Esophagus squamous epithelium (tissue), 5 donors: ENCODE results near the gene MAML3. TPM values are rescaled to one million over a fixed set of nuclear protein-coding genes. Genes with fewer than 3 reads are reported as not detected.
A peak's percentile ranks its signal among the peaks of the same experiment; 100 is the strongest.

Experiments used
- DNase-seq: peaks from one replicate; lab custom pipeline; 2025; lab: John Stamatoyannopoulos, UW
- H3K27ac ChIP-seq, 4 donors: fragments of 200-600 bp; sonication (generic); one replicate each; pipeline ENCODE4 v1.5.1; 2016 to 2019; ENCODE audit warnings: mild to moderate bottlenecking in 1 of 4
- H3K27me3 ChIP-seq, 4 donors: fragments of 200-600 bp; sonication (generic); 1 replicate in 3 of 4; 2 replicates in 1 of 4; pipeline versions ENCODE4 v1.5.1 to v1.6.0; 2017 to 2021; ENCODE audit warnings: antibody characterized with exemption in 1 of 4
- H3K36me3 ChIP-seq, 3 donors: fragments of 200-600 bp; sonication (generic); one replicate each; pipeline ENCODE4 v1.5.1; 2016 to 2019
- H3K4me1 ChIP-seq, 3 donors: fragments of 200-600 bp; sonication (generic); one replicate each; pipeline ENCODE4 v1.5.1; 2017 to 2019
- H3K4me3 ChIP-seq, 4 donors: fragments of 200-600 bp; sonication (generic); 1 replicate in 3 of 4; 2 replicates in 1 of 4; pipeline ENCODE4 v1.5.1; 2016 to 2019; ENCODE audit warnings: mild to moderate bottlenecking in 2 of 4, moderate library complexity in 1 of 4
- H3K9me3 ChIP-seq, 3 donors: fragments of 200-600 bp; sonication (generic); one replicate each; pipeline ENCODE4 v1.5.1; 2016 to 2019
- CTCF ChIP-seq, 6 experiments: fragments of 450-650 bp in 4 of 6; fragments of 200-600 bp in 2 of 6; sonication (generic) in 2 of 6; IDR thresholded peaks; one replicate each; pipeline ENCODE4 v1.5.1; 2016 to 2019; ENCODE audit warnings: antibody characterized with exemption in 6 of 6, mild to moderate bottlenecking in 4 of 6, moderate library complexity in 4 of 6
- POLR2A ChIP-seq, 4 donors: fragments of 450-650 bp; IDR thresholded peaks; one replicate each; pipeline ENCODE4 v1.6.1; 2017; ENCODE audit warnings: antibody characterized with exemption in 4 of 4, mild to moderate bottlenecking in 4 of 4, moderate library complexity in 3 of 4
- WGBS, 2 donors: methylation state at CpG; one replicate each; pipeline ENCODE4 v1.1.5; 2018; 5-methylcytosine and 5-hydroxymethylcytosine counted together
- intact Hi-C: fragments of 100-400 bp; cut with DNase I; formaldehyde crosslinking; loops from one replicate; pipeline ENCODE4 v1.15.0; 2022
- total RNA-seq, 4 donors: library from RNA; depleted of rRNA; stranded (reverse); fragments of >200 nt; gene quantifications; one replicate each; pipeline ENCODE4 v1.1.0, GENCODE V29; 2016
- donor health status: DM: yes; HTN: yes; CAD: no.

The MAML3 gene
- total RNA-seq, 4 donors from 2014 or later, result 6.9 to 14.2 (median 8.9) TPM

GRCh38 chr4:140090215-140090731 lies 63.7 kb downstream of the MAML3 start:
- no peak overlapping the region for H3K27ac ChIP-seq
- WGBS, 2 donors, result 52 to 55% methylated on average over 5 of the region's 5 CpGs

GRCh38 chr4:140089216-140089615 lies 64.8 kb downstream of the MAML3 start:
- intact Hi-C loops, result no loop called here
- H3K36me3 ChIP-seq, result no peaks in the 10 kb centered on the region
- H3K27me3 ChIP-seq, result no peaks in the 10 kb centered on the region
- H3K9me3 ChIP-seq, result no peaks in the 10 kb centered on the region
- DNase-seq, result no peak
- peaks cover 6 to 43% (median 29%) of the 10 kb centered on the region in 3 donors for H3K4me1 ChIP-seq
- no peak overlapping the region for H3K4me3 ChIP-seq
- TF ChIP-seq CTCF (IDR thresholded peaks at IDR 0.05) (no peak), POLR2A (IDR thresholded peaks at IDR 0.05) (no peak)
- no peak overlapping the region for H3K27ac ChIP-seq

More at GRCh38 chr4:140090215-140090731, 63.7 kb downstream of the MAML3 start:
- DNase-seq, result no peak
- Histone ChIP-seq H3K4me1 (peaks cover 8 to 46% (median 34%) of the 10 kb centered on the region in 3 donors), H3K27me3 (no peaks in the 10 kb centered on the region), H3K9me3 (no peaks in the 10 kb centered on the region), H3K4me3 (no peak overlapping the region), H3K36me3 (no peaks in the 10 kb centered on the region)
- intact Hi-C loops, result no loop called here
- TF ChIP-seq POLR2A (IDR thresholded peaks at IDR 0.05) (no peak), CTCF (IDR thresholded peaks at IDR 0.05) (no peak)

GRCh38 chr4:140088323-140088967 lies 65.5 kb downstream of the MAML3 start:
- H3K4me1 ChIP-seq, result peaks cover 6 to 36% (median 23%) of the 10 kb centered on the region in 3 donors
- 75 to 77% methylated on average over 5 of the region's 5 CpGs for WGBS, 2 donors
- TF ChIP-seq POLR2A (IDR thresholded peaks at IDR 0.05) (no peak), CTCF (IDR thresholded peaks at IDR 0.05) (no peak)

GRCh38 chr4:140085881-140086280 lies 68.1 kb downstream of the MAML3 start:
- H3K4me3 ChIP-seq, result no peak overlapping the region
- no peaks in the 10 kb centered on the region for H3K27me3 ChIP-seq
- H3K36me3 ChIP-seq, result no peaks in the 10 kb centered on the region
- WGBS, 2 donors, result 72 to 82% methylated on average over 4 of the region's 4 CpGs
- H3K27ac ChIP-seq, result peak overlapping the region in 1 of 4 donors; percentile 30
- intact Hi-C loops, result no loop called here
- DNase-seq, result no peak
- no peak for TF ChIP-seq CTCF (IDR thresholded peaks at IDR 0.05)
- no peak for TF ChIP-seq POLR2A (IDR thresholded peaks at IDR 0.05)
- H3K4me1 ChIP-seq, result peaks cover 0 to 18% (median 4%) of the 10 kb centered on the region in 3 donors
- H3K9me3 ChIP-seq, result no peaks in the 10 kb centered on the region

More at GRCh38 chr4:140088323-140088967, 65.5 kb downstream of the MAML3 start:
- H3K9me3 ChIP-seq, result no peaks in the 10 kb centered on the region
- intact Hi-C loops, result no loop called here
- no peak overlapping the region for H3K4me3 ChIP-seq
- H3K27me3 ChIP-seq, result no peaks in the 10 kb centered on the region
- no peak overlapping the region for H3K27ac ChIP-seq
- H3K36me3 ChIP-seq, result no peaks in the 10 kb centered on the region
- DNase-seq, result no peak

GRCh38 chr4:140085062-140085622 lies 68.8 kb downstream of the MAML3 start:
- 68 to 78% methylated on average over 9 of the region's 9 CpGs for WGBS, 2 donors
- H3K27me3 ChIP-seq, result no peaks in the 10 kb centered on the region
- TF ChIP-seq POLR2A (IDR thresholded peaks at IDR 0.05) (no peak), CTCF (IDR thresholded peaks at IDR 0.05) (no peak)
- H3K27ac ChIP-seq, result peak overlapping the region in 2 of 4 donors; percentile 11 to 30
- intact Hi-C loops, result no loop called here
- DNase-seq, result no peak
- H3K4me3 ChIP-seq, result no peak overlapping the region
- no peaks in the 10 kb centered on the region for H3K9me3 ChIP-seq
- H3K4me1 ChIP-seq, result peaks cover 0 to 17% (median 4%) of the 10 kb centered on the region in 3 donors
- H3K36me3 ChIP-seq, result no peaks in the 10 kb centered on the region
